IMR-90 (cell line): ENCODE results near the gene KLF13. TPM values are rescaled to one million over a fixed set of nuclear protein-coding genes. Genes with fewer than 3 reads are reported as not detected.
A peak's percentile ranks its signal among the peaks of the same experiment; 100 is the strongest.

Experiments
- ATAC-seq: fragments of 200-7000 bp; cut with Tn5 transposase; 2 replicates; pipeline ENCODE4 v1.9.1; 2020; ENCODE audit warnings: low read depth, mild to moderate bottlenecking, moderate library complexity
- BruUV-seq: library from RNA; stranded (reverse); fragments of 400-500 nt; replicated peaks from 2 replicates; lab custom pipeline; 2021; lab: Mats Ljungman, UMichigan
- CTCF ChIA-PET: fragments of 300-600 bp; formaldehyde crosslinking; extraction: SDS; loops from one replicate; lab custom pipeline; 2021; ENCODE audit warnings: antibody characterized with exemption; lab: Yijun Ruan, JAX
- POLR2A ChIA-PET: fragments of 300-600 bp; sonication (Branson Sonifier 250); formaldehyde crosslinking; loops from one replicate; lab custom pipeline; 2022; ENCODE audit warnings: antibody characterized with exemption; ENCODE audit not compliant: unreplicated experiment; lab: Charles Lee
- DNase-seq: peaks from one replicate; pipeline ENCODE4 v3.0.0; 2013
- H2AFZ ChIP-seq: replicated peaks from 2 replicates; pipeline ENCODE3; 2013; ENCODE audit warnings: low read length, mild to moderate bottlenecking; ENCODE audit not compliant: poor library complexity
- H2AK5ac ChIP-seq: 2 replicates; pipeline ENCODE4 v1.6.1; 2013; ENCODE audit warnings: low read depth, low read length, inconsistent platforms
- H2AK9ac ChIP-seq: replicated peaks from 2 replicates; pipeline ENCODE3; 2013; ENCODE audit warnings: mild to moderate bottlenecking, low read depth, low read length, moderate library complexity; ENCODE audit not compliant: poor library complexity
- H2BK120ac ChIP-seq: 2 replicates; pipeline ENCODE4 v1.6.1; 2013; ENCODE audit warnings: low read depth, low read length, inconsistent platforms
- H2BK15ac ChIP-seq: 3 replicates; pipeline ENCODE4 v1.6.1; 2013; ENCODE audit warnings: low read depth, low read length, inconsistent platforms
- H2BK20ac ChIP-seq: 2 replicates; pipeline ENCODE4 v1.6.1; 2013; ENCODE audit warnings: low read depth, mild to moderate bottlenecking, inconsistent platforms, low read length, moderate library complexity
- H2BK5ac ChIP-seq: 2 replicates; pipeline ENCODE4 v1.6.1; 2013; ENCODE audit warnings: mild to moderate bottlenecking, low read depth, low read length, inconsistent platforms; ENCODE audit not compliant: poor library complexity, severe bottlenecking
- H3K14ac ChIP-seq: replicated peaks from 2 replicates; pipeline ENCODE4 v1.6.1; 2013; ENCODE audit warnings: low read depth, low read length, inconsistent platforms
- H3K18ac ChIP-seq: 2 replicates; pipeline ENCODE4 v1.6.1; 2013; ENCODE audit warnings: low read depth, low read length, control low read depth
- H3K23ac ChIP-seq: 2 replicates; pipeline ENCODE4 v1.6.1; 2013; ENCODE audit warnings: low read depth, low read length, inconsistent platforms
- H3K27ac ChIP-seq: 2 replicates; pipeline ENCODE4 v1.5.1; 2013; ENCODE audit warnings: mild to moderate bottlenecking, control low read depth, low read length; ENCODE audit not compliant: insufficient read depth
- H3K27me3 ChIP-seq: 2 replicates; pipeline ENCODE4 v1.6.1; 2013; ENCODE audit warnings: low read length; ENCODE audit not compliant: control insufficient read depth, insufficient read depth
- H3K36me3 ChIP-seq: 2 replicates; pipeline ENCODE4 v1.6.1; 2013; ENCODE audit warnings: low read length, mixed read lengths; ENCODE audit not compliant: control insufficient read depth, insufficient read depth
- H3K4ac ChIP-seq: 2 replicates; pipeline ENCODE4 v1.6.1; 2013; ENCODE audit warnings: low read depth, low read length, inconsistent platforms
- H3K4me1 ChIP-seq: 2 replicates; pipeline ENCODE4 v1.6.1; 2013; ENCODE audit warnings: low read length, mixed read lengths; ENCODE audit not compliant: control insufficient read depth, insufficient read depth
- H3K4me2 ChIP-seq: 2 replicates; pipeline ENCODE4 v1.6.1; 2013; ENCODE audit warnings: low read depth, mild to moderate bottlenecking, control low read depth, low read length, moderate library complexity
- H3K4me3 ChIP-seq: 2 replicates; pipeline ENCODE4 v1.5.1; 2013; ENCODE audit warnings: low read depth, mild to moderate bottlenecking, control low read depth, low read length, moderate library complexity; ENCODE audit not compliant: insufficient read depth
- H3K56ac ChIP-seq: 2 replicates; pipeline ENCODE4 v1.6.1; 2013; ENCODE audit warnings: low read length, inconsistent platforms; ENCODE audit not compliant: insufficient read depth; ENCODE audit errors: extremely low read depth
- H3K79me1 ChIP-seq, 2 experiments: 2 replicates each; pipeline ENCODE4 v1.6.1; 2013; ENCODE audit warnings: low read length in 2 of 2, inconsistent platforms in 1 of 2, low read depth in 1 of 2
- H3K9ac ChIP-seq: 2 replicates; pipeline ENCODE4 v1.6.1; 2013; ENCODE audit warnings: low read depth, low read length, control low read depth
- H3K9me1 ChIP-seq: 2 replicates; pipeline ENCODE4 v1.6.1; 2013; ENCODE audit warnings: low read length, inconsistent platforms; ENCODE audit not compliant: insufficient read depth
- H3K9me3 ChIP-seq: 2 replicates; pipeline ENCODE4 v1.6.1; 2013; ENCODE audit warnings: low read length; ENCODE audit not compliant: control insufficient read depth, insufficient read depth
- H4K20me1 ChIP-seq: 2 replicates; pipeline ENCODE4 v1.6.1; 2013; ENCODE audit warnings: low read length, inconsistent platforms; ENCODE audit not compliant: insufficient read depth
- H4K5ac ChIP-seq: 2 replicates; pipeline ENCODE4 v1.6.1; 2013; ENCODE audit warnings: mild to moderate bottlenecking, low read depth, low read length, control low read depth
- H4K8ac ChIP-seq, 2 experiments: 2 replicates each; pipeline ENCODE4 v1.6.1; 2013; ENCODE audit warnings: low read depth in 2 of 2, low read length in 2 of 2, control low read depth in 1 of 2, inconsistent platforms in 1 of 2
- H4K91ac ChIP-seq: 2 replicates; pipeline ENCODE4 v1.6.1; 2013; ENCODE audit warnings: low read depth, low read length, inconsistent platforms; ENCODE audit not compliant: insufficient read depth
- BHLHE40 ChIP-seq: fragments of 150-350 bp; IDR thresholded peaks from 2 replicates; pipeline ENCODE4 v1.6.1; 2016; ENCODE audit warnings: mild to moderate bottlenecking, low read depth, low read length
- CEBPB ChIP-seq: IDR thresholded peaks from 2 replicates; pipeline ENCODE4 v1.6.1; 2012; ENCODE audit warnings: low read depth, low read length, improper control_type of control experiment
- CHD1 ChIP-seq: IDR thresholded peaks from 2 replicates; pipeline ENCODE4 v1.6.1; 2012; ENCODE audit warnings: low read depth, low read length, improper control_type of control experiment
- FOS ChIP-seq: fragments of 150-350 bp; IDR thresholded peaks from 2 replicates; pipeline ENCODE4 v1.6.1; 2016; ENCODE audit warnings: low read depth, low read length
- MAFK ChIP-seq: IDR thresholded peaks from 2 replicates; pipeline ENCODE4 v1.6.1; 2012; ENCODE audit warnings: low read depth, low read length, improper control_type of control experiment
- MAZ ChIP-seq: IDR thresholded peaks from 2 replicates; pipeline ENCODE4 v1.6.1; 2012; ENCODE audit warnings: low read depth, mild to moderate bottlenecking, low read length, improper control_type of control experiment, moderate library complexity, borderline replicate concordance
- MXI1 ChIP-seq: IDR thresholded peaks from 2 replicates; pipeline ENCODE4 v1.6.1; 2012; ENCODE audit warnings: low read depth, mild to moderate bottlenecking, low read length, moderate library complexity, borderline replicate concordance
- NFE2L2 ChIP-seq: fragments of 150-350 bp; IDR thresholded peaks from 2 replicates; pipeline ENCODE4 v1.6.1; 2016; ENCODE audit warnings: low read depth, mild to moderate bottlenecking, low read length
- POLR2A ChIP-seq: IDR thresholded peaks from 2 replicates; pipeline ENCODE4 v1.6.1; 2012; ENCODE audit warnings: mild to moderate bottlenecking, low read depth, low read length
- RAD21 ChIP-seq: IDR thresholded peaks from 2 replicates; pipeline ENCODE4 v1.6.1; 2012; ENCODE audit warnings: low read length, improper control_type of control experiment
- RCOR1 ChIP-seq: IDR thresholded peaks from 2 replicates; pipeline ENCODE4 v1.6.1; 2012; ENCODE audit warnings: mild to moderate bottlenecking, low read length, improper control_type of control experiment; ENCODE audit not compliant: insufficient replicate concordance
- RFX5 ChIP-seq: IDR thresholded peaks from 2 replicates; pipeline ENCODE4 v1.8.0; 2012; ENCODE audit warnings: low read depth, mild to moderate bottlenecking, low read length, moderate library complexity
- SMC3 ChIP-seq: fragments of 150-350 bp; IDR thresholded peaks from 2 replicates; pipeline ENCODE4 v1.6.1; 2016; ENCODE audit warnings: low read depth, mild to moderate bottlenecking, antibody characterized with exemption, low read length, moderate library complexity
- WGBS, 2 experiments: methylation state at CpG; one replicate each; pipeline versions ENCODE4 v1.1.5 to v1.1.7; 2013; ENCODE audit warnings: missing lambda C conversion rate in 2 of 2; ENCODE audit not compliant: insufficient read length in 1 of 2; ENCODE audit errors: extremely low coverage in 2 of 2; 5-methylcytosine and 5-hydroxymethylcytosine counted together
- dilution Hi-C: fragments of 300-500 bp; cut with HindIII; formaldehyde crosslinking; loops from one replicate; pipeline ENCODE4 v1.14.3; 2018; ENCODE audit warnings: low sequenced_read_pairs; ENCODE audit not compliant: unreplicated experiment
- in situ Hi-C: fragments of 300-500 bp; cut with MboI; formaldehyde crosslinking; loops from 3 replicates; pipeline ENCODE4 v1.14.3; 2019; ENCODE audit warnings: low sequenced_read_pairs, inconsistent platforms, mixed read lengths
- intact Hi-C: fragments of 100-400 bp; cut with micrococcal nuclease; formaldehyde crosslinking; loops from 2 replicates; pipeline ENCODE4 v1.10.0; 2022
- polyA plus RNA-seq, 3 experiments: library from polyadenylated mRNA; depleted of rRNA; stranded (reverse); fragments of >200 nt; gene quantifications; 2 replicates each; pipeline ENCODE4 v1.2.3, GENCODE V29; 2012; ENCODE audit warnings: low replicate concordance in 1 of 3
- total RNA-seq: library from RNA; depleted of rRNA; stranded (reverse); fragments of >200 nt; gene quantifications from 2 replicates; pipeline ENCODE4 v1.2.3, GENCODE V29; 2012
- TF ChIP-seq, protein P1 (sequence below): fragments of 150-350 bp; IDR thresholded peaks from 2 replicates; pipeline ENCODE4 v1.6.1; 2017; ENCODE audit warnings: mild to moderate bottlenecking, antibody characterized with exemption, low read length, low read depth
- TF ChIP-seq, protein P2 (sequence below): fragments of 150-350 bp; IDR thresholded peaks from 2 replicates; pipeline ENCODE4 v1.6.1; 2016; ENCODE audit warnings: low read depth, mild to moderate bottlenecking, low read length, moderate library complexity, borderline replicate concordance
- TF ChIP-seq, protein P3 (sequence below): conservative IDR thresholded peaks from 2 replicates; pipeline ENCODE4 v1.5.1; 2012; ENCODE audit warnings: mild to moderate bottlenecking, low read depth, low read length, improper control_type of control experiment

The KLF13 gene
- total and polyA plus RNA-seq, 2 of the 4 experiments (the other 2 are of a cell fraction), result 9.5 to 10.6 TPM

DNA sequence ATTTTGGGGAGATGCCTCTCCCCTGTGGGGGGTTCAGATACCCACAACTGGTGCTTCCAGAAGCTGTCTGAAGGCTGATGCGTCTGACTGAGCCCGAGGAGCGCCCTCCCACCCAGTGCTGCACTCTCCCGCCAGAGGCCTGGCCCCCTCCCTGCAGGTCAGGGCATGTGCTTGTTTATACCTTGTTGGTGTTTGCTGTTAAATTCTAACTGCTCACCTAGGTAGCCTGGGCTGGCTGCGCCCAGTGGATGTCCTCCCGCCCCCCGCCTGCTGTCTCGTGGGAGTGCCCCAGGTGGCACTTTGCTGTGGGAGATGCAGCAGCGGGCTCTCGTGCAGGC lies 12.9 kb downstream of the KLF13 start:
- TF ChIP-seq, protein P1, sequence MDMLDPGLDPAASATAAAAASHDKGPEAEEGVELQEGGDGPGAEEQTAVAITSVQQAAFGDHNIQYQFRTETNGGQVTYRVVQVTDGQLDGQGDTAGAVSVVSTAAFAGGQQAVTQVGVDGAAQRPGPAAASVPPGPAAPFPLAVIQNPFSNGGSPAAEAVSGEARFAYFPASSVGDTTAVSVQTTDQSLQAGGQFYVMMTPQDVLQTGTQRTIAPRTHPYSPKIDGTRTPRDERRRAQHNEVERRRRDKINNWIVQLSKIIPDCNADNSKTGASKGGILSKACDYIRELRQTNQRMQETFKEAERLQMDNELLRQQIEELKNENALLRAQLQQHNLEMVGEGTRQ, result no peak
- TF ChIP-seq CHD1 (no peak), CEBPB (no peak), FOS (no peak), POLR2A (no peak), NFE2L2 (no peak), RAD21 (no peak), MAFK (no peak), SMC3 (no peak), RFX5 (no peak), MXI1 (no peak), RCOR1 (no peak), BHLHE40 (no peak), MAZ (no peak)
- TF ChIP-seq, protein P2, sequence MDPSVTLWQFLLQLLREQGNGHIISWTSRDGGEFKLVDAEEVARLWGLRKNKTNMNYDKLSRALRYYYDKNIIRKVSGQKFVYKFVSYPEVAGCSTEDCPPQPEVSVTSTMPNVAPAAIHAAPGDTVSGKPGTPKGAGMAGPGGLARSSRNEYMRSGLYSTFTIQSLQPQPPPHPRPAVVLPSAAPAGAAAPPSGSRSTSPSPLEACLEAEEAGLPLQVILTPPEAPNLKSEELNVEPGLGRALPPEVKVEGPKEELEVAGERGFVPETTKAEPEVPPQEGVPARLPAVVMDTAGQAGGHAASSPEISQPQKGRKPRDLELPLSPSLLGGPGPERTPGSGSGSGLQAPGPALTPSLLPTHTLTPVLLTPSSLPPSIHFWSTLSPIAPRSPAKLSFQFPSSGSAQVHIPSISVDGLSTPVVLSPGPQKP, result no peak
- TF ChIP-seq, protein P3, sequence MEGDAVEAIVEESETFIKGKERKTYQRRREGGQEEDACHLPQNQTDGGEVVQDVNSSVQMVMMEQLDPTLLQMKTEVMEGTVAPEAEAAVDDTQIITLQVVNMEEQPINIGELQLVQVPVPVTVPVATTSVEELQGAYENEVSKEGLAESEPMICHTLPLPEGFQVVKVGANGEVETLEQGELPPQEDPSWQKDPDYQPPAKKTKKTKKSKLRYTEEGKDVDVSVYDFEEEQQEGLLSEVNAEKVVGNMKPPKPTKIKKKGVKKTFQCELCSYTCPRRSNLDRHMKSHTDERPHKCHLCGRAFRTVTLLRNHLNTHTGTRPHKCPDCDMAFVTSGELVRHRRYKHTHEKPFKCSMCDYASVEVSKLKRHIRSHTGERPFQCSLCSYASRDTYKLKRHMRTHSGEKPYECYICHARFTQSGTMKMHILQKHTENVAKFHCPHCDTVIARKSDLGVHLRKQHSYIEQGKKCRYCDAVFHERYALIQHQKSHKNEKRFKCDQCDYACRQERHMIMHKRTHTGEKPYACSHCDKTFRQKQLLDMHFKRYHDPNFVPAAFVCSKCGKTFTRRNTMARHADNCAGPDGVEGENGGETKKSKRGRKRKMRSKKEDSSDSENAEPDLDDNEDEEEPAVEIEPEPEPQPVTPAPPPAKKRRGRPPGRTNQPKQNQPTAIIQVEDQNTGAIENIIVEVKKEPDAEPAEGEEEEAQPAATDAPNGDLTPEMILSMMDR, result no peak
- H3K56ac ChIP-seq, result no peak overlapping the region
- H3K9me1 ChIP-seq, result peaks cover 47% of the 10 kb centered on the region
- DNase-seq (no peak), ATAC-seq (no peak)
- peak overlapping the region; percentile 1 for H2BK5ac ChIP-seq
- H2BK20ac ChIP-seq, result no peak overlapping the region
- peak overlapping the region in 1 of 2 experiments; percentile 50; a peak in 1 of 4 replicates for H4K8ac ChIP-seq
- no peak overlapping the region for H4K5ac ChIP-seq
- H3K27me3 ChIP-seq, result no peaks in the 10 kb centered on the region
- H3K23ac ChIP-seq, result no peak overlapping the region
- no peak overlapping the region for H3K4me3 ChIP-seq
- H3K4me2 ChIP-seq, result no peak overlapping the region
- BruUV-seq, result no TSS peak
- ChIA-PET CTCF (no interaction called here), POLR2A (interaction anchor here (0.5 kb wide), 1 partner anchor 371 kb away, joined by 4 read pairs; no protein-coding TSS in a partner anchor)
- no peaks in the 10 kb centered on the region for H3K36me3 ChIP-seq
- H2BK120ac ChIP-seq, result no peak overlapping the region
- dilution Hi-C loops, result no loop called here
- peaks cover 44 to 98% of the 10 kb centered on the region in 2 experiments for H3K79me1 ChIP-seq
- peak overlapping the region; percentile 10 for H2AK5ac ChIP-seq
- no peak overlapping the region for H3K9ac ChIP-seq
- H3K27ac ChIP-seq, result no peak overlapping the region
- H2AFZ ChIP-seq, result peak overlapping the region; percentile 52
- peaks cover 13% of the 10 kb centered on the region for H3K4me1 ChIP-seq
- no peaks in the 10 kb centered on the region for H3K9me3 ChIP-seq
- H2BK15ac ChIP-seq, result no peak overlapping the region
- no CpG with 5 or more reads among the region's 10 CpGs for WGBS, 2 experiments
- H4K20me1 ChIP-seq, result peaks cover 95% of the 10 kb centered on the region
- H3K14ac ChIP-seq, result 0 out of 2 replicates have a peak overlapping the region, but pooled peaks have one; percentile 39
- no peak overlapping the region for H3K18ac ChIP-seq
- intact Hi-C loops, result no loop called here
- H3K4ac ChIP-seq, result peak overlapping the region; percentile 8; the same call in 1 of the 2 replicates
- H2AK9ac ChIP-seq, result no peak overlapping the region
- in situ Hi-C loops, result no loop called here
- H4K91ac ChIP-seq, result no peak overlapping the region
